GM19395 (cell line): ENCODE measurements around the gene VWA5B2.

Experiments
- ATAC-seq: cut with Tn5 transposase; IDR thresholded peaks from one replicate; pipeline ENCODE4 v1.9.1; 2021; ENCODE audit warnings: mild to moderate bottlenecking, moderate library complexity; ENCODE audit not compliant: unreplicated experiment

VWA5B2 gene

GRCh38 chr3:184272269-184272668 lies 42.9 kb downstream of the VWA5B2 start:
- ATAC-seq = no peak

- no peak for ATAC-seq
These were observed 46.0 kb downstream of the VWA5B2 start for GRCh38 chr3:184275381-184275701.

- ATAC-seq = no peak
These were observed 46.9 kb downstream of the VWA5B2 start, which contains the start of gene ECE2 for GRCh38 chr3:184275961-184276910. Gene ECE2, plus strand, starts transcription at chr3:184276022. Its CDS starts 132 bp downstream, at chr3:184276154.

GRCh38 chr3:184277366-184277765 lies 48.0 kb downstream of the VWA5B2 start:
- ATAC-seq = no peak

GRCh38 chr3:184282941-184283340 lies 53.6 kb downstream of the VWA5B2 start:
- ATAC-seq = no peak

GRCh38 chr3:184283681-184284080 lies 54.3 kb downstream of the VWA5B2 start:
- no peak for ATAC-seq

GRCh38 chr3:184284696-184285095 lies 55.3 kb downstream of the VWA5B2 start:
- ATAC-seq = no peak

- ATAC-seq = no peak
These were observed 60.1 kb downstream of the VWA5B2 start for GRCh38 chr3:184289426-184289938.

GRCh38 chr3:184290331-184290730 lies 60.9 kb downstream of the VWA5B2 start:
- ATAC-seq = no peak

- ATAC-seq = no peak
These were observed 61.8 kb downstream of the VWA5B2 start for GRCh38 chr3:184291044-184291737.
